Stimulated activated CD8-positive, alpha-beta memory T cell treated with anti-CD3 and anti-CD28 coated beads, Interleukin-12 subunit alpha, Interleukin-12 subunit beta, amount 100 ng/mL, for 1 hour (primary cell): ENCODE results near the gene ACP1.
A peak's percentile ranks its signal among the peaks of the same experiment; 100 is the strongest.

Experiments used
- DNase-seq: peaks from one replicate; pipeline ENCODE4 v3.0.0-alpha.2; 2020; ENCODE audit warnings: low read depth

The ACP1 gene

DNA sequence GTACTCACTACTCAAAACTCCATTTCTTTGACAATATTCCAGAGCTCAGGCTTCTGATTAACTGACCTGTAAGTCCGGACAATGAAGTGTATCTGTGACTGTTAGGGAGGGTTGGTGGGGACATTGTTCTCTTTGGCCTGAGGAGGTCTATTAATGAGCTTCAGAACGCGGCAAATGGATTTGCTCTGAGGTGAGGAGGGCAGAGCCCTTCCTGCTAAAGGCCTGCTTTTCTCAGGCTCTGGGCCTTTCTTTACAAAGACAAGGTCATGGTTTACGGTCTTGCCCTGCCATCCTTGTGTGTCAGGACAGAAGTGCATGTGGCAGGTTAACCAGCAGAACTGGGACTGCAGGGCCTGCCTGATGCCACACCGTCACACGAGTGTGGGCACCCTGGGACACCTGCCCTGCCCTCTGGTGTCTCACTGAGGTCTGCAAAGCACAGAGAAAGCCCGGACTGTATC is 15.9 kb downstream of the ACP1 start:
- DNase-seq, result no peak

DNA sequence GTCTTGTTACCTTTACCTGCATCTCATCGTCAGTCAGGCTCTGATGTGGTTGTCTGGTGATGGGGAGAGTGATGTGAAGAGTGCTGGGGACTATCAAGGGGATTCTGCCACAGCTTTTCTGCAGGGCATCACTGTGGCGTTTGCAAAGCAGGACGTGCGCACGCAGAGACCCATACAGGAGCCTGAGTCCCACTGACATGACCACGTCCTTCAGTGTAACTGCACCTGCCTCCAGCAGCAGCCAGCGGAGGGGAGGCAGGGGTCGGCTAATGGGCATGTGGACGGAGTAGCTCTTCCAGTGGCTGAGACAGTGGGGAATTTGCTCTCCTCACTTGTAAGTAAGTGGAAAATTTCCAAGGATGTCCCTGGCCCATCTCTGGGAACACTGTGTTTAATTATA is 16.6 kb downstream of the ACP1 start:
- DNase-seq, result no peak

DNA sequence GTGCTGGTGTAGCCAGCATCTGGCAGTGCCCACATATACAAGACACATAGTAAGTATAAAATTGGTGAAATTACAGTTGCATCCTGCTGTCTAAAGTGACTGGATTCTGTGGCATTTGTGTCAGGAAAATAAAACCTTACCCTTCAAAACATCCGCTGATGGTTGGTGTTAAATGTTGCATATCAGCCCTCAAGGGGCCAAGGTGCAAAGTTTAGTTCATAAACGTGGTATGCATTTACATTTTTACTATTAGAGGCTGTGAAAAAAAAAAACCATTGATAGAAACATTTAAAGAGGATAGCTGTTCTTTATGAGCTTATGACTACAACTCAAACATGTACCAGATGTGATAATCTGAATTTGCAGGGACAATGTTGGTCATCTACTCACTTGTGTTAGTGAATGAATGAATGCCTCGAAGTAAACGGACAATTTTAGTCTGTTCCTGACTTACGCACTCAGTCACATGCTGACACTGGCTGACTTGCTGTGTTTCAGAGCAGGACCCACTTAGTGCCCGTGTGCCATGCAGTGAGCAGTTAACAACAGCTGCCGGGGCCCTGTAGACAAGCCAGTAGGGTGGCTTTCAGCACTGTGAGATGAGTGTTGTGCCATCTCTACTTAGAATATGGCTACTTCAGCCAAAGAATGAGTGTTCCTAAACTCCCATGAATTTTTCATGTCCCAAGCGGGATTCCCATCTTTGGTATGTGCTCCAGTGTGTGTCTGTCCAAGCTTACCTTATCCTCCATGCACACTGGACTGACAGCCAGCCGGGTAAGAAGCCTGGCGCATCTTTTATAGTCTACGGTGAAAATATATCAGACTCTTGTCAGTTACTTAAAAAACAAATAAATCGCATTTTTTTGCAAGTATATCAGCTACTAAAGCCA is 17.9 kb downstream of the ACP1 start:
- DNase-seq, result no peak

DNA sequence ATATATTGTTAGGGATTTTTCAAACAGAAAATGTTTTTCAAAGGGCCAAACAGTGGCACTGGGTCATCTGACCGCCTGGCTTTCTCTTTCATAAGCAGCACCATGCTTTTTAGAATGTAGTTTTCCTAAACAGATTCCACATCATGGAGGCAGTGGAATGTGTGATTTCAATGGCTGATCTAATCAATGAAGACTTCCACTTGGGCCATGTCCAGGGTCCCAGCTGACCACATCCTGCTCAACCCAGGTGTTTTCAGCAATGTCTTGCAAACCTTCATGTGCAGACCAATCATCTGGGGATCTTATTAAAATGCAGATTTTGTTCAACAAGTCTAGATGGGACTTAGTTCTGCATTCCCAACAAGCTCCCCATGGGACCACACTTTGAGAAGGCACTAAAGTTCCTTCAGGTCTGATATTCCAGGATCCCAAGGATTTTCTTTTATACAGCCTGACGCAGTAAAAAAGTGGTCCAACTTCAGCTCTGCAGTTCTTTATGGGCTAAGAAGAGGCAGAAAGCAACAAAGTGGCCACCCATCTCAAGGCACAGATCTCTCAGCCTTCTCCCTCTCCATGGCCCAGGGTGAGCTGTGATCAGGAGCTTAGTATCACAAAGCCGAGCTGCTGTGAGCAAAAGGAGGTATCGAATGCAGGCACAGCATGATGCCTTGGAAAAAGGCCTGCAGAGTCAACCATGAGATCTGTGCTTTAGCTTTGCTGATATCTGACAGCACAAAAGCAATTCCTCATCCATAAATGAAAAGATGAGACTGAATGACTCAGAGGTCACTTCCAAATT is 19.4 kb downstream of the ACP1 start:
- DNase-seq, result no peak

DNA sequence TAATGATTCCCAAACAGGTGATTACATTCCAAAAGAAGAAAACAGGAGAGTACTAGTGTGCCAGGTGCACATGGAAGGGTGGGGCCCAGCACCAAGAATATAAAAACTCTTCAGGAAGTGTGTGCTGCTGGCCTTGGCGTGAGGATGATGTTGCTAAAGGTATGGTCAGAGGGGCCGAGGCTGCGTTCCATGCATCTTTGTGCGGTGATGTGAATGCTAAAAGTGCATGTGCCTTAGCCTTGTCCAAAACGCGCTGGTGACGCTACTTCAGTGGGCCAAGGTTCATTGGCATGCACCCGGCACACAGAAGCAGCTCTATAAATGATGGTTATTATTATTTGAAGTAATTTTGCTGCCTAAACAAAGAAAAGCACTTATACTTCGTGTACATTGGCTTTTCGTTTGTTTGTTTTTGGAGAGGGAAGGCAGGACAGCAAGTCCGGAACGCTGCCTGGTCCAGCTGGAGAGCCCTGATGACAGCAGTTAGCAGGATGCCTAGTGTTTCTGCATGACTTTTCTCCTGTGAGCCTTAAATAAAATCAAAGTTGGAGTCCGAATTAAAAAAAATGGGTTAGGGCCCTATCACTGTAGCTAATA is 20.2 kb downstream of the ACP1 start:
- DNase-seq, result no peak

DNA sequence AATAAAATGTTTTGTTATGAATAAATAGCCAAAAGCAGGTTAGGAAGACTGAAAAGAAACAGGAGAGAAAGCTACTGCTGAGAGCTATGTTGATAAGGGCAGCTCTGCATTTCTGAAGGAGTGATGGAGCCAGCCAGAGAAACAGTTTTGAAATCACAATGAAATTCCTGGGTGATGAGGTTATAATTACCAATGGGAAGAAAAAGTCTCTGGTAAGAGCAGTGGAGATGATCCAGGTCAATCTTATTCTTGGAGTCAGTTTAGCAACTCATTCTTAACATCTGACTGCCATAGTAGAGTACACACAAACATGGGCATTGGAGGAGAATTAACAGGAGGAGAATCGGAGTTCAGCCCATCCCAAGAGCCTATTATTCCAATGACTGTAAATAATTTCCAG is 20.8 kb downstream of the ACP1 start:
- DNase-seq, result no peak

DNA sequence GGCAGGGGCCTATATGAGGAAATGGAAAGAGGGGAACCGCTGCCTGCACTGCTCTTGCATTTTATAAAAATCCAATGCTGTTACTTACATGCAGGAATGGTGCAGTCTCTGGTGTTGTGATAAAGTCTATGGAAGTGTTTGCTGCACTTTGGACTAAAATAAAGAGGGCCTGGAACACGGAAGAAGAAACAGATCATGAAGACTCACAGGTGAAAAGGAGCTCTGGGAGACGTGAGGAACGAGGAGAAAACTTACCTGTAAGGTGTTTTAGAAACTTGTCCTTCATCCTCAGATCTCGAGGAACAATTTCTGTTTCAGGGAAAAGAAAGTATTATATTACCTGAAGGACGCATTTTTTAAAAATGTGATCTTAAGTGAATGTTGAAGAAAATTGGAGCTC is 21.3 kb downstream of the ACP1 start:
- DNase-seq, result no peak

DNA sequence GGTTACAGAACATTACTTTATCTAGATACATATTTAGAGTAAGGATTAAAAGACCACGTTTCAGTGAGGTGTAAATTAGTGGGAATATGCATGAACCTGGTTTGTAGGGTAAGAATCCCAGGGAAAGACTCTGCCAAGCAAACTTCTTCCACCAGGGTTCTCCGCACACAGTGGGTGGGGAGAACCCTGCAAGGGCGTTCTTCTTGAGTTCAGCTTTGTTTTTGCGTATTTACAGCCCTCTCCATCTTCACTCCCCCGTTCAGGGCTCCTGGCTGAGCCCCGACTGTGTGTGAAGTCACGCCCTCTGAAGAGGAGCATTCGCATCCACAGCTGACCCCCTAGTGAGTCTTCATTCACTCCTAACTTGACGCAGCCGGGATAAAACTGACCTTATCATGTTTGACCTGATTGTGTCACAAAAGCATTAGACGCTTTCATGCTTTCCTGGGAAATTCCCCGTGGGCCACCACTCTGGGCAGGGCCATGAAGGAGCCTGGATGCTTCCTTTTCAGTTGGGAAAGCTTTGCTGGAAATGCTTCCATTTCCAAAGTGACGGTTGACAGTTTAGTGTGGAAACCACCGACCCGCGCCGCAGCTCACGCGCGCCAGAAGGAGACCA is 22.1 kb downstream of the ACP1 start:
- DNase-seq, result no peak

DNA sequence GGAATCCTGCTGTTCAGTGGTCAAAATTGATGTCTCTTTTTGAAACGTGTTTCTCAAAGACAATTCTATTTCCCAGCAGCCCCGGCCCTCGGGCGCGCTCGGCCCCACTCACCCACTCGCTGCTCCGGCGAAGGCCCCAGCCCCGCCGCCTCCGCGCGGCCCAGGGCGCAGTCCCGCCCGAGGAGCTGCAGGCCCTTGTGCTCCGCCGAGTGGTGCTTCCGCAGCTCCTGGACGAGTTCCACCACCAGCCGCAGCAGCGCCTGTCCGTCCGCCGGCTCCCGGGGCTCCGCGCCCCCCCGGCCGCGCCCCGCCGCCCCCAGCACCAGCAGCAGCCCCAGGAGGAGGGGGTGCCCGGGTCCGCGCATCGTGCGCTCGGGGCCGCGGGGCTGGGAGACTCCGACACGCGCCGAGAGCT is 22.7 kb downstream of the ACP1 start:
- no peak for DNase-seq

DNA sequence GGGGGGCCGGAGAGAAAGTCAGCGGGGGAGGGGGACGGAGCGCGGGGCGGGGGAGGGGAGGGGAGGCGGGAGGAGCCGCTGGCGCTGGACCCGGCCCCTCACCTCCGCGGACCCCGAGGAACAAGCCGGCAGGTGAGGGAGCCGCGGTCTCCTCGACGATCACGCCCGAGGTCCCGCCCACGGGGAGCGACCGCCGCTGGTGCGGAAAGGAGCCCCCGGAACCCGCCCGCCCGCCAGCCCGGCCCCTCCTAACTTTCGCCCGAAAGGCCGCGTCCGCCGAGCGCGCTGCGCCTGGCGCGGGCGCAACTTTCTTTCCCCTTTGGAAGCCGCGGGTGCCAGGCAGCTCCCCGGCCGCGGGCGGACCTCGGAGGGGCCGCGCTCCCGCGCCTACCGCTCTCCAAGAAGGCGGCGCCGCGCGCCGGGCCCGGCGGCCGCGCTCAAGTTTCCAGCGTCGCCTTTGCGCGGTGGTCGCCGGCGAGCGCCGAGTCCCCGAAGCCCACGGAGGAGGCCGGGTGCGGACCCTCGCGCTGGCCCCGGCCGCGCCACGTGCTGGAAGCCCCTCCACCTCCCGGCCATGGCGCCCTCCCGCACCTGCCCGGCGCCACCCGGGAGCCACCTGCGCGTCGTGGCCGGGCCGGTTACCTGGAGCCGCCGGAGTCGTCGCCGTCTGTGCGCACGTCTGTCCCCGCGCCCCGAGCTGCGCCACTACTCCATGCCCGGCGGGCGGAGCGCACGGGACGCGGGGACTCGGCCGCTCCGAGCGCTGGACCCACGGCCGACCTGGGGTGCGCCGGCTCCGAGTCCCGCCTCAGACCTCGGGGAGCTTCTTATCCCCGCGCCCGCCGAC is 23.4 kb downstream of the ACP1 start, which contains the start of gene ALKAL2:
Gene ALKAL2, minus strand, starts transcription at position 181 of the 847 bp plus-strand sequence. CDS start 256 bp downstream, outside the sequence.
- no peak for DNase-seq

DNA sequence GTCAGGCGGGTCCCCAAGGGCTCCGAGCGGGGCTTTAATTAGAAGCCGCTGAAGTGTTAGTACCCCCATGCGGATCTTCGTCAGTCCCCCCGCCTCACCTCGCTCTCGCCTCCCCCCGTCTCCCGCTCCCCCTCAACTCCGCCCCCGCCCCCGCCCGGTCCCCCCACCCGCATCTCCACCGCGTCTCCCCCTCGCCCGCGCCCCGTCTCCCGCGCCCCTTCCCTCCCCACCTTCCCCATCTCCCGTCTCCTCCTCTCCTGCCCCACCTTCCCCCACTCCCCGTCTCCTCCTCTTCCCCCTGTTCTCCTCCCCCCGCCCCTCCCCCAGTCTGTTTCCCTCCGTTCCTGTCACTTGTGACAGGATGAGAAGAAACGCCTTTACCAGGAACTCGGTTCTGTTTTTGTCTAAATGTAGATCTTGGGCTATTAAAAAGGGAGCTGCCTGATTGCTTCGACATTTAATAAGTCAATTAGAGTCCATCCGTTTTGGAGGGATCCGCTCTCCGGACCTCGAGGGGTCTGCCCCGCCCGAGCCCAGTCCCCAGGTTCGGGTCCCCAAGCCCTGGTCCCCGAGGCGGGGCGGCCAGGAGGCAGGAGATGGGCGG is 24.1 kb downstream of the ACP1 start:
- DNase-seq, result no peak

DNA sequence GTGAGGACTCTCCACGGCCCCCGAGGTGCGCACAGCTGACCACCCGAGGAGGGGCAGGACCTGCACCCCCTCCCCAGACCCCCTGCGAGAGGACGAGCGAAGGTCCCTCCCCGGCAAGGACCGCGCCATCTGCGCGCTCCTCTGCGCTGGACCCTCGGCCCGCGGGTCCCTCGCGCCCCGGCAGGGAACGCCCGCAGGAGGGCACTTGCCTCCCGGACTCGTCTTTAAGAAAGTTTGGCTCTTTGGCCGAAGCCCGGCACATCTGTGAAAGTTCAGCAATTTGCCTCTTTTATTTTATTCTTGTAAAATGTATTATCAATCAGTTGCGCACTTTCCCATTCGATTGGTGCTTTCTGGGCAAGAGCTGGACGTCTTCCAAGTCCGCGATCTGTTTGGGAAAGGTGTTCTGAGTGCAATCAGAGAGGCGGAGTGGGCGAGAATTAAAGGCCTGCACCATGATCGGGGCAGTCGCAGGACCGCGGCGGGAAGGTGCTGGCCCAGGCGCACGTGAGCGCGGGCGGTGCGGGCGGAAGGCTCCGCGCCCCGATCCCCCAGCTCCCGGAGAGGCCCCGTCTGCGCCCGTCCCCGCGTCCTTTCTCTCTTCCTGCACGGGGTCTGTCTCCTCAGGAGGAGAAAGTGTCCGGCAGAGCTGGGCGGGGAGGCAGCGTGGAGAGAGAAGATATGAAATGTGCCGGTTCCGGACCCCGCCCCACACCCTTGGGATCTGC is 24.8 kb downstream of the ACP1 start:
- no peak for DNase-seq

DNA sequence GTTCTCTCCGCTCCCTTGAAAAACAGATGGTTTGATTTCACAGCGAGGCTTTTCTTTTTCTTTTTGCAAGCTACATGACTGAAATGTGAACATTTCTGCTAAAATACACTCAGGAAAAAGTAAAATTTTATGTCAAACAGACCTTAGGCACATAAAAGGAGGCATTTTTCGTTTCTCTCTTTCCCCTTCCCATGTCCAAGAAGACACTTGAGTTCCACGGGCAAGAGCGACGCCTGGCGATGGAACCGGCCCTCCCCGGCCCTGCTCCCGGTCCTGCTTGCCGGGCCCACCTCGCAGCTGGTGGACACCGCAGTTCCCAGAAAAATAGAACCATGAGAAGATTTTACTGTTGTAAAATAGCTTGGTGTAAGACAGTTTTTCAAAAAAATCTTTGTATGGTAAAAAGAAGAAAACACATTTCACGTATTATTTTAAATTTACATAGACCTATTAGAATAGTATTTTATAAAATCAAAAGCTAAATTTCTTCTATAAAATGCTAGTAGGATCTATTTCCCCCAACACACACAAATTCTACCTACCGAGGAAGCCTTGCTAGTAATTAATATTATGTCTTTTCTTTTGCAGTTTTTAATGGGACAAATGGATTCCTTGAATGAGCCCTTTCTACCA is 25.5 kb downstream of the ACP1 start:
- DNase-seq, result peak; percentile 18

DNA sequence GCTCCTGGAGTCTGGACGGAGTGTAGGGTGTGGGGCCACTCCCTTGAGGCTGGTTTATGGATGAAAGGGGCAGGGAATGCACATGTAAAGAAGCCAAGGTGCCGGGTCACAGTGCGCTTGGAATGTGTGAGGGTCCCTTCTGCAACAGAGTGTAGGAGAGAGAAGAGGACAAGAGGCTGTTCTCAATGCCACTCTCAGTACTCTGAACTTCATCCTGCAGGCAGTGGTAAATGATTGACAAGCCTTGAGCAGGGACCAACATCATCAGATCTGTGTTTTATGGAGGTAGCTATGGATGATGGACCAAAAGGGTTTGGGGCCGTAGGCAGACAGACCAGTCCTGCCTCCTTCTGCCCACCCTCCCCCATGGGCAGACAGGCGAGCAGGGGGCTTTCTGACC is 30.3 kb downstream of the ACP1 start:
- DNase-seq, result no peak

DNA sequence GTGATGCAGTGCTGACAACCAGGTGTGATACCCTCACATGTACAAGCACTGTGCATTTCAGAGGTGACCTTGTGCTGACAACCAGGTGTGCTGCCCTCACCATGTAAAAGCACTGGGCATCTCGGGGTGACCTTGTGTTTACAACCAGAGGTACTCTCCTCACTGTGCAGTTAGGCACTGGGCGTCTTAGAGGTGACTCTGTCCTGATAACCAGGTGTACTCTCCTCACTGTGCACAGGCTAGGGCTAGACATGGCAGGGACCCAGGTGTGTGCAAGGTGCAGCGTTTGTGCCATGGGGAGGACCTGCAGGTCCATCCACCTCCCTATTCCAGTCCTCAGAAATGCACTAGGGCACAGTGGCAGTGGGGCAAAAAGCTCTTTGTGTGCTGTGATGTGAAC is 31.6 kb downstream of the ACP1 start:
- DNase-seq, result no peak

DNA sequence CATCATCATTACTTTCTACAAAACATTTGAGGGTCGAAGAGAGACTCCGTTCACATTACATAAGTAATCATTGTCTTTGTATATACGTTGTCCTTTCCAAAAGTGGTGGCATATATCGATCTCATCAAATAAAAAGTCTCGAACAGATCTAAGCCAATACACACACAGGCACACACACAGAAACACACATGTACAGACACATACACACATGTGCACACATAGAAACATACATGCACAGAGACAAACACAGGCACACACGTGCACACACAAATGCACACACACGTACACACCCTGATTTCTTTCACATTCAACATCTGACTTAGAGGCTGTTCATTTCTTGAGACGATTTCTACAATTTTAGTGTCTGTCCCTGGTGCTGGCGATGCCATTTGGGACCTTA is 40.6 kb downstream of the ACP1 start:
- no peak for DNase-seq

DNA sequence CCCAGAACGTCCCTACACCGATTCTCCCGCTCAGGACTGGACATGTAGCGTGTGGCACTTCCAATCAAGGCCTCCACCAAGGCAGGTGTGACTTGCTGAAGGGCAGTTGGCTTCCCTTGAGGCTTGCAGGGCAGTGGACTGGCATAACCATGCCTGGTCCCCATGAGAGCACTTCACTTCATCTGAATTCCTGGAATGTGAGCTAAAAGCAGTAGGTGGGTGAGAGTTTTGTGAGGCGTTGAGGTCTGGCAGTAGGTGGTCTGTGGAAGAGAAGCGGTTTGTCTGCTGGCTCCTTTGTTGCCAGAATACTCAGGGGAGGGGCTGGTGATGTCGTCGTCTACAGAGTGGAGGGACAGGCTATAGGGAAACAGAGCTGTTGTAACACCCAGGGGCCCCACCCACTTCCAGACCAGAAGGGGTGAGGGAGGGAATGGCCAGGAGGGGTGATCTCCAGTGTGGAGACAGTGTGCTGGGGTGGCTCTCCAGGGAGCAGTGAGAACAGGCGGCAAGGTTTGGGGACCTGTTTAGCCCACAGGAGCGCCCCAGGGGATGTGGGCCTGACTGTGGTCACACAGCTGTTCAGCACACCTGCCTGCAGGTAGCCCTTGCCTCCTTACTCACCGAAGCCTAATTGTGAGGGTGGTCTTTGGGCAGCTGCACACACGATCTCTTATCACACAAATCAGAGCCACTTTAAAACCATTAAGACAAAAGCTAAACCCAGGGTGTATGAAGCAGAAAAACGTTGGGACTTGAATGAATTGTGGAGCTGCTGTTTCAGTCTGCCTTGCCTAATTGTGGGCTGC is 44.6 kb downstream of the ACP1 start:
- no peak for DNase-seq

DNA sequence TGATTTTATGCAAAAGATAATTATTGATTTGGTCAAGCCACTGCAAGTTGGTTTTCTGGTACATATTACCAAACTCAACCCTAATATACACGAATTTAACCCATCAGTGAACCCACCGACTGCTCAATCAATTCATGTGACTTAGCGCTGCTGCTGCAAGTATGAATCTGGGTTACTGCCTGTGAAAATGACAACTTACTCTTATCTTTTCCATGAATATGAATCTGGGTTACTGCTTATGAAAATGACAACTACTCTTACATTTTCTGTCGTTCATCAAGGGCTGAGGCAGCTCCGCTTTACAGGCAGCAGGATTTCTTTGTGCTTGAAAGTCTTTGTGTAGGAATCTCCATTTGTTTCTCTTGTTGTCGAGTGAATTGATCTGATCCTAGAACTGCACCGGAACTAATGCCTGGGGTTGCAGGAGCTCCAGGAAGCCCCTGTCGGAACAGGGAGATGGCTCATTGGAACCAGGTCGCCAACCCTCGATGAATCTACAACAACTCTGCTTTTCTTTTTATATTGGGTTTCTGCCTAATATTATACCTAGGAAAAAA is 45.3 kb downstream of the ACP1 start:
- no peak for DNase-seq
